OCI-LY1 (cell line): ENCODE measurements around the gene CHST4.
A peak's percentile ranks its signal among the peaks of the same experiment; 100 is the strongest.
"Not testable (repeated sequence)": the region's sequence is repeated elsewhere in the genome, so short reads cannot be mapped to it uniquely, and the experiment has no call there.

Experiments used
- H2AFZ ChIP-seq: fragments of 200-600 bp; sonication (generic), shearing (Covaris generic); 2 replicates; pipeline ENCODE4 v1.6.0; 2014; ENCODE audit warnings: antibody characterized with exemption, mild to moderate bottlenecking, low read length
- H3F3A ChIP-seq: fragments of 200-600 bp; sonication (generic), shearing (Covaris generic); 2 replicates; pipeline ENCODE4 v1.6.0; 2014; ENCODE audit warnings: mild to moderate bottlenecking, antibody characterized with exemption, low read length, moderate library complexity; ENCODE audit not compliant: insufficient read depth
- H3K27ac ChIP-seq: fragments of 200-600 bp; sonication (generic); 2 replicates; pipeline ENCODE4 v1.5.1; 2014; ENCODE audit warnings: low read length, mixed run types, mild to moderate bottlenecking, low read depth; ENCODE audit not compliant: poor library complexity, severe bottlenecking
- H3K27me3 ChIP-seq: fragments of 200-600 bp; sonication (generic); 2 replicates; pipeline ENCODE4 v1.6.0; 2014; ENCODE audit warnings: antibody characterized with exemption, mild to moderate bottlenecking, low read length, moderate library complexity; ENCODE audit not compliant: insufficient read depth
- H3K36me3 ChIP-seq: fragments of 200-600 bp; sonication (generic); 2 replicates; pipeline ENCODE4 v1.6.1; 2014; ENCODE audit warnings: mild to moderate bottlenecking, antibody characterized with exemption, low read length, moderate library complexity, mixed read lengths; ENCODE audit not compliant: insufficient read depth
- H3K4me1 ChIP-seq: fragments of 200-600 bp; sonication (generic); 2 replicates; pipeline ENCODE4 v1.5.1; 2014; ENCODE audit warnings: mild to moderate bottlenecking, low read length, moderate library complexity; ENCODE audit not compliant: insufficient read depth, severe bottlenecking
- H3K4me2 ChIP-seq: fragments of 200-600 bp; sonication (generic), shearing (Covaris generic); 2 replicates; pipeline ENCODE4 v1.6.1; 2014; ENCODE audit warnings: low read length
- H3K4me3 ChIP-seq: fragments of 200-600 bp; sonication (generic); 2 replicates; pipeline ENCODE4 v1.5.1; 2014; ENCODE audit warnings: low read length, low read depth, mild to moderate bottlenecking, mixed read lengths; ENCODE audit not compliant: poor library complexity, severe bottlenecking
- H3K79me2 ChIP-seq: fragments of 200-600 bp; shearing (Covaris generic); 2 replicates; pipeline ENCODE4 v1.6.1; 2016; ENCODE audit warnings: mixed run types, low read length, mixed read lengths; ENCODE audit not compliant: insufficient read depth
- H3K9ac ChIP-seq: fragments of 200-600 bp; sonication (generic), shearing (Covaris generic); 2 replicates; pipeline ENCODE4 v1.6.1; 2014; ENCODE audit warnings: mild to moderate bottlenecking, low read length, mixed read lengths
- H3K9me2 ChIP-seq: fragments of 200-600 bp; sonication (generic), shearing (Covaris generic); 2 replicates; pipeline ENCODE4 v1.6.1; 2014; ENCODE audit warnings: low read depth, mild to moderate bottlenecking, low read length, mixed read lengths
- H3K9me3 ChIP-seq: fragments of 200-600 bp; shearing (Covaris generic); 2 replicates; pipeline ENCODE4 v1.6.1; 2014; ENCODE audit warnings: low read length, mixed read lengths
- H4K20me1 ChIP-seq: fragments of 200-600 bp; sonication (generic), shearing (Covaris generic); 2 replicates; pipeline ENCODE4 v1.6.0; 2016; ENCODE audit warnings: mild to moderate bottlenecking, low read length; ENCODE audit not compliant: insufficient read depth
- EZH2 ChIP-seq: fragments of 200-600 bp; sonication (generic), shearing (Covaris generic); IDR thresholded peaks from 2 replicates; pipeline ENCODE4 v1.8.0; 2017; ENCODE audit warnings: borderline replicate concordance, mixed run types, mild to moderate bottlenecking, antibody characterized with exemption, low read length, moderate library complexity, mixed read lengths
- TF ChIP-seq, protein P1 (sequence below): fragments of 200-600 bp; sonication (generic), shearing (Covaris generic); IDR thresholded peaks from 2 replicates; pipeline ENCODE4 v1.5.1; 2017; ENCODE audit warnings: mild to moderate bottlenecking, antibody characterized with exemption, low read length, moderate library complexity, mixed read lengths

Gene CHST4

GRCh38 chr16:71499775-71500364 lies 26.4 kb upstream of the CHST4 start:
- H3F3A ChIP-seq: no peaks in the 10 kb centered on the region
- no peaks in the 10 kb centered on the region for H4K20me1 ChIP-seq
- H3K36me3 ChIP-seq: no peaks in the 10 kb centered on the region
- no peak overlapping the region for H2AFZ ChIP-seq
- H3K4me3 ChIP-seq: no peak overlapping the region
- no peaks in the 10 kb centered on the region for H3K9me2 ChIP-seq
- no peak overlapping the region for H3K4me2 ChIP-seq
- peaks cover 6% of the 10 kb centered on the region; the same call in 1 of the 2 replicates for H3K27me3 ChIP-seq
- H3K9ac ChIP-seq: no peak overlapping the region
- no peaks in the 10 kb centered on the region for H3K79me2 ChIP-seq
- H3K4me1 ChIP-seq: no peaks in the 10 kb centered on the region
- TF ChIP-seq, protein P1, sequence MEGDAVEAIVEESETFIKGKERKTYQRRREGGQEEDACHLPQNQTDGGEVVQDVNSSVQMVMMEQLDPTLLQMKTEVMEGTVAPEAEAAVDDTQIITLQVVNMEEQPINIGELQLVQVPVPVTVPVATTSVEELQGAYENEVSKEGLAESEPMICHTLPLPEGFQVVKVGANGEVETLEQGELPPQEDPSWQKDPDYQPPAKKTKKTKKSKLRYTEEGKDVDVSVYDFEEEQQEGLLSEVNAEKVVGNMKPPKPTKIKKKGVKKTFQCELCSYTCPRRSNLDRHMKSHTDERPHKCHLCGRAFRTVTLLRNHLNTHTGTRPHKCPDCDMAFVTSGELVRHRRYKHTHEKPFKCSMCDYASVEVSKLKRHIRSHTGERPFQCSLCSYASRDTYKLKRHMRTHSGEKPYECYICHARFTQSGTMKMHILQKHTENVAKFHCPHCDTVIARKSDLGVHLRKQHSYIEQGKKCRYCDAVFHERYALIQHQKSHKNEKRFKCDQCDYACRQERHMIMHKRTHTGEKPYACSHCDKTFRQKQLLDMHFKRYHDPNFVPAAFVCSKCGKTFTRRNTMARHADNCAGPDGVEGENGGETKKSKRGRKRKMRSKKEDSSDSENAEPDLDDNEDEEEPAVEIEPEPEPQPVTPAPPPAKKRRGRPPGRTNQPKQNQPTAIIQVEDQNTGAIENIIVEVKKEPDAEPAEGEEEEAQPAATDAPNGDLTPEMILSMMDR: peak; percentile 72
- no peak for TF ChIP-seq EZH2
- no peaks in the 10 kb centered on the region for H3K9me3 ChIP-seq
- no peak overlapping the region for H3K27ac ChIP-seq

DNA sequence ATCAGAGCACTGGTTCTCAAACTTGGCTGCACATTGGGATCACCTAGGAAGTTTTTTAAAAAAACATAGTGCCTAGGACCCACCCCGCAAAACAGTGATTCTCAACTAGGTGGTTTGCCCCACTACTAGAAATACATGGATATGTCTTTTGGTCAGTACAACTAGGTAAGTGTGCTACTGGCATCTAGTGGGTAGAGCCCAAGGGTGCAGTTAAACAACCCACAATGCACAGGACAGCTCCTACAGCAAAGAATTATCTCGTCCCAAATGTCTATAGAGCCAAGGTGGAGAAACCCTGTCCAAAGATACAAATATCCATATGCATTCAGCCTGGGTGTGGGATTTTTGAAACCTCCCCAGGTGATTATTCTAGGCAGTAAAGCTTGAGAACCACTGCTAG lies 25.3 kb upstream of the CHST4 start:
- Histone ChIP-seq H3K27ac (no peak overlapping the region), H3K9ac (no peak overlapping the region), H3K4me2 (no peak overlapping the region), H3K9me2 (no peaks in the 10 kb centered on the region), H3K4me3 (no peak overlapping the region), H2AFZ (no peak overlapping the region), H3K36me3 (no peaks in the 10 kb centered on the region), H4K20me1 (no peaks in the 10 kb centered on the region), H3K9me3 (no peaks in the 10 kb centered on the region), H3K4me1 (no peaks in the 10 kb centered on the region), H3F3A (no peaks in the 10 kb centered on the region), H3K27me3 (peaks cover 6% of the 10 kb centered on the region; the same call in 1 of the 2 replicates), H3K79me2 (no peaks in the 10 kb centered on the region)
- TF ChIP-seq, protein P1: no peak
- TF ChIP-seq EZH2: no peak

GRCh38 chr16:71501547-71501946 lies 24.7 kb upstream of the CHST4 start:
- Histone ChIP-seq H4K20me1 (no peaks in the 10 kb centered on the region), H3K4me2 (no peak overlapping the region), H3K4me1 (no peaks in the 10 kb centered on the region), H2AFZ (no peak overlapping the region), H3K36me3 (no peaks in the 10 kb centered on the region), H3K9me2 (no peaks in the 10 kb centered on the region), H3K27ac (no peak overlapping the region), H3K4me3 (no peak overlapping the region), H3K9me3 (no peaks in the 10 kb centered on the region), H3K27me3 (peaks cover 6% of the 10 kb centered on the region; the same call in 1 of the 2 replicates), H3F3A (no peaks in the 10 kb centered on the region), H3K79me2 (no peaks in the 10 kb centered on the region), H3K9ac (no peak overlapping the region)
- no peak for TF ChIP-seq EZH2
- TF ChIP-seq, protein P1: no peak; the same call in 1 of the 2 replicates

DNA sequence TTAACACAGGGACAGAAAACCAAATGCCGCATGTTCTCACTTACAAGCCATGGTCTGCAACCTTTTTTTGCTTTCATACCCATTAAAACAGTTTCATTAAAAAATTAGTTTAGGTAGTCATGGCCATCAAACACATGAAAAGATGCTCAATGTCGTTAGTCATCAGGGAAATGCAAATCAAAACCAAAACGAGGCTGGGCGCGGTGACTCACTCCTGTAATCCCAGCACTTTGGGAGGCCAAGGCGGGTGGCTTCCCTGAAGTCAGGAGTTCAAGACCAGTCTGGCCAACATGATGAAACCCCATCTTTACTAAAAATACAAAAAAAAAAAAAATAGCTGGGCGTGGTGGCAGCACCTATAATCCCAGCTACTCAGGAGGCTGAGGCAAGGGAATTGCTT lies 22.2 kb upstream of the CHST4 start:
- H3K9me2 ChIP-seq, H3K79me2 ChIP-seq, H2AFZ ChIP-seq, H4K20me1 ChIP-seq, H3K4me3 ChIP-seq, H3K27ac ChIP-seq, H3K4me2 ChIP-seq, H3K9ac ChIP-seq, H3K9me3 ChIP-seq, H3K27me3 ChIP-seq, H3K36me3 ChIP-seq, H3K4me1 ChIP-seq, H3F3A ChIP-seq: not testable (repeated sequence)
